DOHH2 (cell line): ENCODE results near the gene SMURF2.
"Not testable (repeated sequence)": the region's sequence is repeated elsewhere in the genome, so short reads cannot be mapped to it uniquely, and the experiment has no call there.

Experiments
- H3F3A ChIP-seq: fragments of 200-600 bp; sonication (generic), shearing (Covaris generic); 2 replicates; pipeline ENCODE4 v1.6.0; 2016; ENCODE audit warnings: antibody characterized with exemption, mild to moderate bottlenecking; ENCODE audit not compliant: control insufficient read depth, insufficient read depth
- H3K27ac ChIP-seq: fragments of 200-600 bp; sonication (generic); 2 replicates; pipeline ENCODE4 v1.5.1; 2014; ENCODE audit warnings: low read depth, mild to moderate bottlenecking, low read length, moderate library complexity
- H3K27me3 ChIP-seq: fragments of 200-600 bp; sonication (generic); 2 replicates; pipeline ENCODE4 v1.6.1; 2014; ENCODE audit warnings: mild to moderate bottlenecking, low read length, mixed read lengths; ENCODE audit not compliant: control insufficient read depth
- H3K36me3 ChIP-seq: fragments of 200-600 bp; sonication (generic); 2 replicates; pipeline ENCODE4 v1.6.1; 2014; ENCODE audit warnings: mild to moderate bottlenecking, low read length, moderate library complexity, mixed read lengths; ENCODE audit not compliant: control insufficient read depth
- H3K4me1 ChIP-seq: fragments of 200-600 bp; sonication (generic); 2 replicates; pipeline ENCODE4 v1.6.1; 2014; ENCODE audit warnings: mild to moderate bottlenecking, low read length, mixed read lengths; ENCODE audit not compliant: control insufficient read depth
- H3K4me2 ChIP-seq: fragments of 200-600 bp; sonication (generic); 2 replicates; pipeline ENCODE4 v1.6.0; 2014; ENCODE audit warnings: mild to moderate bottlenecking, low read length, moderate library complexity
- H3K4me3 ChIP-seq: fragments of 200-600 bp; sonication (generic); 2 replicates; pipeline ENCODE4 v1.5.1; 2014; ENCODE audit warnings: mild to moderate bottlenecking, low read length, mixed read lengths
- H3K79me2 ChIP-seq: fragments of 200-600 bp; sonication (generic); 2 replicates; pipeline ENCODE4 v1.6.1; 2014; ENCODE audit warnings: mild to moderate bottlenecking, low read length, mixed read lengths; ENCODE audit not compliant: control insufficient read depth
- H3K9me2 ChIP-seq: fragments of 200-600 bp; sonication (generic); replicated peaks from 2 replicates; pipeline ENCODE4 v1.6.1; 2014; ENCODE audit warnings: mild to moderate bottlenecking, low read length, mixed read lengths; ENCODE audit not compliant: control insufficient read depth
- H3K9me3 ChIP-seq: fragments of 200-600 bp; sonication (generic); 2 replicates; pipeline ENCODE4 v1.6.1; 2014; ENCODE audit warnings: antibody characterized with exemption, low read length, mixed read lengths; ENCODE audit not compliant: control insufficient read depth, insufficient read depth
- H4K20me1 ChIP-seq: fragments of 200-600 bp; sonication (generic); 2 replicates; pipeline ENCODE4 v1.6.0; 2014; ENCODE audit warnings: low read depth, mild to moderate bottlenecking, antibody characterized with exemption, low read length, moderate library complexity; ENCODE audit not compliant: control insufficient read depth, insufficient read depth
- CTCF ChIP-seq: fragments of 200-600 bp; sonication (generic); IDR thresholded peaks from one replicate; pipeline ENCODE4 v1.5.1; 2014; ENCODE audit warnings: antibody characterized with exemption, mild to moderate bottlenecking, low read depth, low read length; ENCODE audit not compliant: poor library complexity, severe bottlenecking
- EZH2phosphoT487 ChIP-seq: fragments of 200-600 bp; sonication (generic); IDR thresholded peaks from 2 replicates; pipeline ENCODE4 v1.6.1; 2017; ENCODE audit warnings: borderline replicate concordance, mild to moderate bottlenecking, antibody characterized with exemption, low read length, moderate library complexity, mixed read lengths

Gene SMURF2

DNA sequence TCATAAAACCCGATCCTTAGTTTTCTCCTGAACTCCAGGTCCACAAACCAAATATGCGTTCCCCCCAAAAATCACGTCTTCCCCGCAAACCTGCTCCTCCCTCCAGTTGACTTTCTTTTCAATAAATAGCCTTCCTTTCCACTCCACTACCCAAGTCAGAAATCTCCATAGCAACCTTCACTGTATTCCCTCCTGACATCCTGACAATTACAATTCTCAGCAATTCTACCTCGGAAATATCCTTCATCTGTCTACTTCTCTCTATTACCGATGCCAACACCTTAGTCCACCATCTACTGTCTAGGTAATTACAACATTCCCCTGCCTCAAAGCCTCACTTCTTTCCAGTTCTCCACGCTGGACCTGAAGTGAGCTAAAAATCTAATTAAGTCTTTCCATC is 50.7 kb downstream of the SMURF2 start:
- no peak overlapping the region for H3K4me3 ChIP-seq
- H3K36me3 ChIP-seq = no peaks in the 10 kb centered on the region
- no peaks in the 10 kb centered on the region; the same call in 1 of the 2 replicates for H4K20me1 ChIP-seq
- H3K27ac ChIP-seq = no peak overlapping the region
- H3K9me3 ChIP-seq = no peaks in the 10 kb centered on the region
- no peak for TF ChIP-seq EZH2phosphoT487
- TF ChIP-seq CTCF = no peak
- no peaks in the 10 kb centered on the region for H3K4me1 ChIP-seq
- no peaks in the 10 kb centered on the region for H3K27me3 ChIP-seq
- no peak overlapping the region for H3K4me2 ChIP-seq
- peaks cover 2% of the 10 kb centered on the region; the same call in 1 of the 2 replicates for H3F3A ChIP-seq
- no peaks in the 10 kb centered on the region for H3K9me2 ChIP-seq
- peaks cover 45% of the 10 kb centered on the region for H3K79me2 ChIP-seq

DNA sequence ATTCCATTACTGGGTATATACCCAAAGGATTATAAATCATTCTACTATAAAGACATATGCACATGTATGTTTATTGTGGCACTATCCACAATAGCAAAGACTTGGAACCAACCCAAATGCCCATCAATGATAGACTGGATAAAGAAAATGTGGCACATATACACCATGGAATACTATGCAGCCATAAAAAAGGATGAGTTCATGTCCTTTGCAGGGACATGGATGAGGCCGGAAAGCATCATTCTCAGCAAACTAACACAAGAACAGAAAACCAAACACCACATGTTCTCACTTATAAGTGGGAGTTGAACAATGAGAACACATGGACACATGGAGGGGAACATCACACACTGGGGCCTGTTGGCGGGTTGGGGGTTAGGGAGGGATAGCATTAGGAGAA is 51.9 kb downstream of the SMURF2 start:
- H3K4me1 ChIP-seq, H3K9me3 ChIP-seq, H3K36me3 ChIP-seq, H3F3A ChIP-seq, H3K4me2 ChIP-seq, H3K27me3 ChIP-seq, H3K4me3 ChIP-seq, H4K20me1 ChIP-seq, H3K27ac ChIP-seq, H3K9me2 ChIP-seq: not testable (repeated sequence)
- H3K79me2 ChIP-seq = peaks cover 44% of the 10 kb centered on the region

GRCh38 chr17:64608571-64608981 is 53.5 kb downstream of the SMURF2 start:
- H3K27ac ChIP-seq = no peak overlapping the region
- no peaks in the 10 kb centered on the region for H3K36me3 ChIP-seq
- H3K9me3 ChIP-seq = no peaks in the 10 kb centered on the region
- H3K79me2 ChIP-seq = peaks cover 33% of the 10 kb centered on the region
- 0 out of 2 replicates have a peak, but pooled peaks cover 2% of the 10 kb centered on the region for H3F3A ChIP-seq
- H3K4me3 ChIP-seq = no peak overlapping the region
- no peak overlapping the region for H3K4me2 ChIP-seq
- no peaks in the 10 kb centered on the region for H3K27me3 ChIP-seq
- H3K9me2 ChIP-seq = no peaks in the 10 kb centered on the region
- TF ChIP-seq EZH2phosphoT487 (no peak), CTCF (no peak)
- no peaks in the 10 kb centered on the region for H3K4me1 ChIP-seq
- H4K20me1 ChIP-seq = no peaks in the 10 kb centered on the region

GRCh38 chr17:64607862-64608565 is 54.1 kb downstream of the SMURF2 start:
- Histone ChIP-seq H4K20me1 (no peaks in the 10 kb centered on the region), H3F3A (0 out of 2 replicates have a peak, but pooled peaks cover 2% of the 10 kb centered on the region), H3K27ac (no peak overlapping the region), H3K4me2 (no peak overlapping the region), H3K27me3 (no peaks in the 10 kb centered on the region), H3K9me2 (no peaks in the 10 kb centered on the region), H3K4me1 (no peaks in the 10 kb centered on the region), H3K9me3 (no peaks in the 10 kb centered on the region), H3K4me3 (no peak overlapping the region), H3K79me2 (peaks cover 33% of the 10 kb centered on the region), H3K36me3 (no peaks in the 10 kb centered on the region)
- no peak for TF ChIP-seq CTCF
- no peak for TF ChIP-seq EZH2phosphoT487

GRCh38 chr17:64604532-64604931 is 57.6 kb downstream of the SMURF2 start:
- not testable (repeated sequence) for H3K36me3 ChIP-seq, H3K27me3 ChIP-seq, H3F3A ChIP-seq, H3K9me2 ChIP-seq, H3K4me3 ChIP-seq, H3K4me2 ChIP-seq, H3K27ac ChIP-seq, H3K9me3 ChIP-seq, H4K20me1 ChIP-seq, H3K4me1 ChIP-seq
- peaks cover 24% of the 10 kb centered on the region for H3K79me2 ChIP-seq
